Activated gamma-delta T cell treated with Interleukin-2 at 50 U/mL for 16 hours (primary cell): Measurements from ENCODE around the gene COL4A2.

Experiments used
- DNase-seq: peaks from one replicate; pipeline ENCODE4 v3.0.0-alpha.2; 2020

Gene COL4A2

GRCh38 chr13:110359840-110360301 lies 52.8 kb downstream of the COL4A2 start:
- DNase-seq = no peak

- DNase-seq = no peak
Observed at GRCh38 chr13:110360598-110360997, 53.5 kb downstream of the COL4A2 start.

- DNase-seq = no peak
Observed at GRCh38 chr13:110361365-110361911, 54.4 kb downstream of the COL4A2 start.

GRCh38 chr13:110363010-110363409 lies 55.9 kb downstream of the COL4A2 start:
- DNase-seq = no peak

- DNase-seq = no peak
Observed at GRCh38 chr13:110364081-110364480, 57.0 kb downstream of the COL4A2 start.

- no peak for DNase-seq
Observed at GRCh38 chr13:110365876-110366275, 58.8 kb downstream of the COL4A2 start.

- no peak for DNase-seq
Observed at GRCh38 chr13:110366733-110367132, 59.6 kb downstream of the COL4A2 start.

GRCh38 chr13:110367620-110368019 lies 60.5 kb downstream of the COL4A2 start:
- no peak for DNase-seq

- DNase-seq = no peak
Observed at GRCh38 chr13:110368408-110368807, 61.3 kb downstream of the COL4A2 start.

GRCh38 chr13:110369400-110369799 lies 62.3 kb downstream of the COL4A2 start:
- DNase-seq = no peak

GRCh38 chr13:110371550-110372465 lies 64.7 kb downstream of the COL4A2 start:
- DNase-seq = no peak

GRCh38 chr13:110372676-110373075 lies 65.6 kb downstream of the COL4A2 start:
- DNase-seq = no peak

- no peak for DNase-seq
Observed at GRCh38 chr13:110373617-110374016, 66.5 kb downstream of the COL4A2 start.

- DNase-seq = no peak
Observed at GRCh38 chr13:110374431-110375370, 67.6 kb downstream of the COL4A2 start.

- DNase-seq = no peak
Observed at GRCh38 chr13:110376120-110376519, 69.0 kb downstream of the COL4A2 start.

GRCh38 chr13:110377178-110377825 lies 70.2 kb downstream of the COL4A2 start:
- DNase-seq = no peak

GRCh38 chr13:110377826-110378201 lies 70.7 kb downstream of the COL4A2 start:
- DNase-seq = no peak

GRCh38 chr13:110379358-110379757 lies 72.3 kb downstream of the COL4A2 start:
- DNase-seq = no peak

- no peak for DNase-seq
Observed at GRCh38 chr13:110379905-110380341, 72.8 kb downstream of the COL4A2 start.

GRCh38 chr13:110380359-110381028 lies 73.4 kb downstream of the COL4A2 start:
- DNase-seq = no peak

- DNase-seq = no peak
Observed at GRCh38 chr13:110381029-110381360, 73.9 kb downstream of the COL4A2 start.

GRCh38 chr13:110382229-110382628 lies 75.1 kb downstream of the COL4A2 start:
- DNase-seq = no peak
